ENCODE measurements around the gene RPS19BP1.

GRCh38 chr22:39535831-39536449 lies 3.4 kb upstream of the RPS19BP1 start:
- TF ChIP-seq CTCF (IDR thresholded peaks at IDR 0.05) (no peak), EZH2 (IDR thresholded peaks at IDR 0.05; ENCODE audit: borderline replicate concordance, insufficient read depth, low read depth, low read length, poor library complexity, severe bottlenecking) (no peak)

Measured in B cell (primary cell).